Effector memory CD4-positive, alpha-beta T cell (primary cell): ENCODE data around the gene IL17D.
A peak's percentile ranks its signal among the peaks of the same experiment; 100 is the strongest.

ENCODE experiments used
- DNase-seq, 3 donors: peaks; one replicate each; pipeline ENCODE4 v3.0.0-alpha.2; 2020
- H3K27ac ChIP-seq: 2 replicates; pipeline ENCODE4 v1.7.0; 2013; ENCODE audit warnings: mild to moderate bottlenecking, low read length, moderate library complexity; ENCODE audit not compliant: insufficient read depth, poor library complexity, severe bottlenecking
- H3K27me3 ChIP-seq: replicated peaks from 2 replicates; pipeline ENCODE4 v1.7.0; 2013; ENCODE audit warnings: mild to moderate bottlenecking, low read length; ENCODE audit not compliant: insufficient read depth, control insufficient read depth, poor library complexity, severe bottlenecking
- H3K36me3 ChIP-seq: 2 replicates; pipeline ENCODE4 v1.7.0; 2013; ENCODE audit warnings: mild to moderate bottlenecking, low read length, moderate library complexity; ENCODE audit not compliant: control insufficient read depth, insufficient read depth
- H3K4me1 ChIP-seq: 2 replicates; pipeline ENCODE4 v1.7.0; 2013; ENCODE audit warnings: low read length, mild to moderate bottlenecking; ENCODE audit not compliant: control insufficient read depth, insufficient read depth, poor library complexity, severe bottlenecking
- H3K4me3 ChIP-seq: 2 replicates; pipeline ENCODE4 v1.7.0; 2013; ENCODE audit warnings: low read length, low read depth, mild to moderate bottlenecking; ENCODE audit not compliant: insufficient read depth, poor library complexity, severe bottlenecking
- H3K9me3 ChIP-seq: 2 replicates; pipeline ENCODE4 v1.7.0; 2013; ENCODE audit warnings: mild to moderate bottlenecking, low read length, moderate library complexity; ENCODE audit not compliant: control insufficient read depth

Gene IL17D

DNA sequence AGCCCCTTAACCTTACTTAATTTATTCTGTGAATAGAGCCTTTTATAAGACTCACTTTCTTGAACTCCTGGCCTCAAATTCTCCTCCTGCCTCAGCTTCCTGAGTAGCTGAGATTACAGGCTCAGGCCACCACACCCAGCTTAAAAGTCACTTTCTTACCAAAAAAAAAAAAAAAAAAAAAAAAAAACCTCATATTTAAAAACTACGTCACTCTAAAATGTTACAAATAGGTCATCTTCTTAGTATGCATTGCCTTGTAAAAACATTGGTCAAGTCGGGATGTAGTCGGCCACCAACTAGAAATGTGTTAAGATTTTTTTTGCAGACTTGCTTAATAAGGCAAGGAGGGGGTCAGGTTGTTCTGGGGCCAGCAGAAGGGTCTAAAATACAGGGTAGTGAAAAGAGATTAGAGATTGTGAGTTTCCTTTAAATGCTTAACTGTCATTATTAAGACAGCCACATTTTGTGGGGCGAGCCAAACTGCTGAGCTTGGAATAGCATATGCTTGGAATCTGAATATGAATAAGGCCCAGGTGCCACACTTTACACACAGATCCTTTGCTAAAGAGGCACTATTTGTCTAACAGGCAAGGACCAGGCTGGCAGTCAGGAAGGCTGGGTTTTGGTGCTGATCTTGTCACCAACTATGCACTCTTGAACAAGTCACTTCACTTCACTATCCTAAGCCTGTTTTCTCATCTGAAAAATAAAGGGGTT lies 16.5 kb upstream of the IL17D start:
- H3K4me1 ChIP-seq, result no peaks in the 10 kb centered on the region
- H3K9me3 ChIP-seq, result no peaks in the 10 kb centered on the region
- no peak overlapping the region for H3K27ac ChIP-seq
- H3K36me3 ChIP-seq, result no peaks in the 10 kb centered on the region
- no peak overlapping the region for H3K4me3 ChIP-seq
- no peak for DNase-seq
- no peaks in the 10 kb centered on the region for H3K27me3 ChIP-seq

DNA sequence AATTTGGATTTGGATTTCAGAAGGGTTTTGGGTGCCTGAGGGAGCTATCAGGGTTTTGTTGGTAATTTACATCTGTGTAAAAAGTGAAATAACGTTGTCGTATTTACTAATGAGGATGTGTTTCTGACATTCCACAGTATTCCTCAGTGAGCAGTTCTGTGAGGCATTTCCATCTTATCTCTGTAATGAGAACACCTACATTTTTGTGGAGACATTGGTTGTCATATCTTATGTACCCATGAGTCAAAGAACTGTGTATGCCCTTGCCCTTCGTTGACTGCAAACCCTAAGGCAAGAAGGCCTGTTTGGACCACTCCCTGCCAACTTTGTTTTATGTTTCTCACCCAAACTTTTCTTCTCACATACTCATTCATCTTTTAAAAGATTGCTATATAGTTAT lies 14.2 kb upstream of the IL17D start:
- Histone ChIP-seq H3K36me3 (no peaks in the 10 kb centered on the region), H3K4me1 (no peaks in the 10 kb centered on the region), H3K27me3 (no peaks in the 10 kb centered on the region), H3K4me3 (no peak overlapping the region), H3K27ac (no peak overlapping the region), H3K9me3 (no peaks in the 10 kb centered on the region)
- DNase-seq, result no peak

DNA sequence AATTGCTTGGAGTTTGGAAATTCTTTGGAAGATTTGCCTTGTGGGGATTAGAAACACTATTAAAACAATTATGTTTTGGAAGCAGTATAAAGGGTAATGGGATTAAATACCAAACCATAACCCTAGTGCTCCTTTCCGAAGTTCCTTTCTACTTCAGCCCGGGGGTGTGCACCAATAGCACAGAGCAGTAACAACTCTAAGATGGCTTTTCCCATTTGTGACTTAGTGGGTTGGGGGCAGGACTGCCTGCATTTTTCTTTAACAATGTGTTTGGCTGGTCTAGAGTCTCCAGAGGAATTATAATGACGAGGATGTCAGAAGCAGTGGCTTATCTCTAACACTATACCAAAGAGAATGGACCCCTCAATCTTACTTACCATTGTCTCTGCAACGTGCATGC lies 11.9 kb upstream of the IL17D start:
- no peak for DNase-seq
- Histone ChIP-seq H3K4me3 (no peak overlapping the region), H3K4me1 (no peaks in the 10 kb centered on the region), H3K9me3 (no peaks in the 10 kb centered on the region), H3K27me3 (no peaks in the 10 kb centered on the region), H3K27ac (no peak overlapping the region), H3K36me3 (no peaks in the 10 kb centered on the region)

DNA sequence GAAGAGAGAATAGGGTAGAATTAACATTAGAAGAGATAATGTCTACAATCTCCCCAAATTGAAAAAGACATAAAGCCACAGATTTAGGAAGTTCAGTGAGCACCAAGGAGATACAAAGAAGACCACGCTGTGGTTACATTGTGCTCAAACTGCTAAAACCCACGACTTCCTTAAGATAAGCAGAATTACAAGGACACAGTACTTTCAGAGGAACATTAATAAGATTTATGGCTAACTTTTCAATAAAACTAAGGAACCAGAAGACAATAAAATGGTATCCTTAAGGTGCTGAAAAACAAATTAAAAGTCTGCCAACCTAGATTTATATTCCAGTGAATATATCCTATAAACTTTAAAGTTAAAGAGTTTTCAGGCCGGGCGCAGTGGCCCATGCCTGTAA lies 7.4 kb upstream of the IL17D start:
- Histone ChIP-seq H3K4me3 (no peak overlapping the region), H3K27me3 (peaks cover 1% of the 10 kb centered on the region), H3K36me3 (no peaks in the 10 kb centered on the region), H3K4me1 (no peaks in the 10 kb centered on the region), H3K9me3 (no peaks in the 10 kb centered on the region), H3K27ac (no peak overlapping the region)
- no peak for DNase-seq

DNA sequence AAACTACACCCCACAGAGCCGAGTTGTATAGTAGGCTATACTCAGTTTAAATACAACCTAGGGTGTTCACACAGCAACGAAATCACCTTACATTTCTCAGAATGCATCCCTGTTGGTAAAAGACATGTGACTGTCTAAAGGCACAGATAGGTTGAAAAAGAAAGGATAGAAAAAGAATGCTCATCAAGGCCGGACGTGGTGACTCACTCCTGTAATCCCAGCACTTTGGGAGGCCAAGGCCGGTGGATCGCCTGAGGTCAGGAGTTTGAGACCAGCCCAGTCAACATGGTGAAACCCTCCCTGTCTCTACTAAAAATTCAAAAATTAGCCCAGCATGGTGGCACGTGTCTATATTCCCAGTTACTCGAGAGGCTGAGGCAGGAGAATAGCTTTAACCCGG lies 3.8 kb upstream of the IL17D start:
- H3K4me1 ChIP-seq, result peaks cover 10% of the 10 kb centered on the region
- H3K4me3 ChIP-seq, result no peak overlapping the region
- H3K36me3 ChIP-seq, result no peaks in the 10 kb centered on the region
- peaks cover 3% of the 10 kb centered on the region for H3K27me3 ChIP-seq
- no peaks in the 10 kb centered on the region for H3K9me3 ChIP-seq
- H3K27ac ChIP-seq, result no peak overlapping the region
- no peak for DNase-seq

DNA sequence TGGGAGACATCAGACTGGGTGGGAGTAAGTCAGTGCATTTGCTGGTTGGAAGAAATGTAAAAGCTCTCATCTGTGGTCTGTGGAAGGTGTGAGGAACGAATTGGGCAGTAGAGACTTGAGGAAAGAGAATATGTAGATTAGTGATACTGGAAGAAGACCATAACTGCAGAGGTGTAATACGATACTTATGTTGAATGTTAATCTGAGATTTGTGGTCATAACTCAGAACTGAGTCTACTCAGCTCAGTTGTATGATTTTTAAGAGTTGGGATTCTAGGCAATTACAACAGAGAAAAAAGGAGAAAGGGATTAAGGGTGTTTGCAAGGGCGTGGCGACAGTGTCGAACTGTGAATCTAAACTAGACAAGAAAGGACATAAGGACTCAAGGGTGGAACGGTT lies 3.2 kb upstream of the IL17D start:
- no peak overlapping the region for H3K27ac ChIP-seq
- H3K9me3 ChIP-seq, result no peaks in the 10 kb centered on the region
- no peak for DNase-seq
- no peak overlapping the region for H3K4me3 ChIP-seq
- peaks cover 10% of the 10 kb centered on the region for H3K4me1 ChIP-seq
- H3K27me3 ChIP-seq, result peaks cover 3% of the 10 kb centered on the region
- no peaks in the 10 kb centered on the region for H3K36me3 ChIP-seq

DNA sequence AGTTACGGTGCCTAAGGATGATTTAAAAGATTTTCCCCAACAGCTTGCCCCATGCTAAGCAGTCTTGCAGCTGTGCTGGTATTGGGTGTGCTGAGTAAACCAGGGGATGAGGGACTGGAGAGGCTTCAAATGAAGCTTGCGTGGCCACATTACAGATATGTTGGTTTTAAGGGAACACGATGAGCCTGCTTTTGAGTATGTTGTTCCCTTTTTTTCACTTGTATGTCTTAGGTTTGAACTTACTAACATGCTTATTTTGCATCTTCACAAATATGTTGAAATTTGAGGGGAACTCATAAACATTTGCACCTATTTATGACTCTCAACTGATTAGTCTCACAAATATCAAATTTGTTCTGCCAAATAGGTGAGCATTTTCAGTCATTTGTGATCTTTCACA lies 2.0 kb upstream of the IL17D start:
- Histone ChIP-seq H3K27ac (no peak overlapping the region), H3K4me3 (no peak overlapping the region), H3K4me1 (peaks cover 10% of the 10 kb centered on the region), H3K27me3 (peaks cover 3% of the 10 kb centered on the region), H3K9me3 (no peaks in the 10 kb centered on the region), H3K36me3 (no peaks in the 10 kb centered on the region)
- no peak for DNase-seq

DNA sequence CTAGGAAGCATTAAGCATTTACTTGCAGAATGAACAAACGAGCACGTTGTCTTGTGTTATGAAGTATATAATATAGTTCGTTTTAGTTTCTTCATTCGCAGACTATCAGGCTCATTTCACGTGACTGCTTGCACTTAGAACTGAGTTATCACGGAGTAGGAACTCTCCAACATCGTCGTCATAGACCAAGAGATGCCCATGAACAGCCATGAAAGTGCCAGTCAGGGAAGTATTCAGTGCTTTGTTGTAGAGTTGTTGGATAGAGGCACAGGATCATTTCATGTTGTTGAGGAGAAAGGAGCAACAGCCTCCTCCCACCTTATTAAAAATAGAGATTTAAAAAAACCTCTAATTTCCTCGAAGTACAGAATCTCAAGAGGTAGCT lies 977 bp upstream of the IL17D start:
- DNase-seq, result no peak
- H3K9me3 ChIP-seq, result no peaks in the 10 kb centered on the region
- H3K36me3 ChIP-seq, result no peaks in the 10 kb centered on the region
- H3K4me1 ChIP-seq, result peaks cover 10% of the 10 kb centered on the region
- H3K27ac ChIP-seq, result no peak overlapping the region
- H3K4me3 ChIP-seq, result peak overlapping the region; percentile 57
- peaks cover 3% of the 10 kb centered on the region for H3K27me3 ChIP-seq

DNA sequence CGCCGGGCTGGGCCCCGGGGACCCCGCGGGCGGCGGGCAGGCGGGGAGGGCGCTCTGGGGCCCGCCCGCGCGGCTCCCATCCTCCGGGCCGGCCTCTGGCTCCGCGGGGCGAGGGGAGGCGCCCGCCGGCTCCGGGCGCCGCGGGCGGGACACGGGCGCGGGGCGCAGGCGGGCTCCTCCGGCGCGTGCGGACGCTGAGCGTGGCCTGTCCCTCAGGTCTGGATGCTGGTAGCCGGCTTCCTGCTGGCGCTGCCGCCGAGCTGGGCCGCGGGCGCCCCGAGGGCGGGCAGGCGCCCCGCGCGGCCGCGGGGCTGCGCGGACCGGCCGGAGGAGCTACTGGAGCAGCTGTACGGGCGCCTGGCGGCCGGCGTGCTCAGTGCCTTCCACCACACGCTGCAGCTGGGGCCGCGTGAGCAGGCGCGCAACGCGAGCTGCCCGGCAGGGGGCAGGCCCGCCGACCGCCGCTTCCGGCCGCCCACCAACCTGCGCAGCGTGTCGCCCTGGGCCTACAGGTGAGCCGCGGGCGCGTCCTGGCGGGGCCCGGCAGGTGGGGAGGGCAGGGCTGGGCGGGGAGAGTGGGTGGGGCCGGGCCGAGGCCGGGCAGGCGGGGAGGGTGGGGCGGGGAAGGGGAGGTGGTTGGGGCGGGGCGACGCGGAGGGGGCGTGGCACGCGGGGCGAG lies 420 bp downstream of the IL17D start:
- Histone ChIP-seq H3K4me3 (no peak overlapping the region), H3K4me1 (peaks cover 10% of the 10 kb centered on the region), H3K27me3 (peaks cover 3% of the 10 kb centered on the region), H3K36me3 (no peaks in the 10 kb centered on the region), H3K27ac (no peak overlapping the region), H3K9me3 (no peaks in the 10 kb centered on the region)
- peak; percentile 62 to 69 (median 64) for DNase-seq

DNA sequence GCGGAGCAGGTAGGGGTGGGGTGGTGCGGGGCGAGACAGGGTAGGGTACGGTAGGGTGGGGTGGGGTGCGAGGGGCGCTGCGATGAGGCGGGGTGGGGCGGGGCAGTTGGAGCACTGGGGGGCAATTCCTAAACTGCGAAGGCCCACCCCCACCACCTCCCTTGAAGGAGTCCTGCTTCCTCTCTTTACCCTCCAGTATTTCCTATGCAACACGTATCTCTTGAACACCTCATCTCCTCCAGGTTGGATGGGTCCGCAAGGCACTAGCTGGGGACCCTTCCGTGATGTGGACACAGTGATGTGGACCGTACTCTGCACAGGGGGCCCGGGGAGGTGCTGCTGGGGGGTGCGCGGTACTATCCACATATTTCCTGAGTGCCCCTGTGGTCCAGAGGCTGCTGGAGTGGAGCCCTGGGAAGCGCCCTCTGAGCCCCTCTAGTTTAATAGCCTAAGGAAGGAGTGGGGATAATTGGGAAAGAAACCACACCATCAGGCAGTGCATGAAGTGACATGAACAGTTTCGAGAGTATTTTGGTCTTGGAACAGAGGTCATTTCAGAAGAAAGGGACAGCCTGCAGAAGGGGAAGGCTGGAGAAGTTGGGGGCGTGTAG lies 1.1 kb downstream of the IL17D start:
- Histone ChIP-seq H3K4me3 (no peak overlapping the region), H3K27ac (no peak overlapping the region), H3K27me3 (peaks cover 3% of the 10 kb centered on the region), H3K9me3 (no peaks in the 10 kb centered on the region), H3K4me1 (peaks cover 10% of the 10 kb centered on the region), H3K36me3 (no peaks in the 10 kb centered on the region)
- DNase-seq, result no peak
